DMS79 treated with DMSO at 0.1 percent for 48 hours (cell line): ENCODE data around the gene FOXJ3.
A peak's percentile ranks its signal among the peaks of the same experiment; 100 is the strongest.

Source experiments
- DNase-seq: peaks from one replicate; lab custom pipeline; 2025; lab: John Stamatoyannopoulos, UW

Gene FOXJ3

DNA sequence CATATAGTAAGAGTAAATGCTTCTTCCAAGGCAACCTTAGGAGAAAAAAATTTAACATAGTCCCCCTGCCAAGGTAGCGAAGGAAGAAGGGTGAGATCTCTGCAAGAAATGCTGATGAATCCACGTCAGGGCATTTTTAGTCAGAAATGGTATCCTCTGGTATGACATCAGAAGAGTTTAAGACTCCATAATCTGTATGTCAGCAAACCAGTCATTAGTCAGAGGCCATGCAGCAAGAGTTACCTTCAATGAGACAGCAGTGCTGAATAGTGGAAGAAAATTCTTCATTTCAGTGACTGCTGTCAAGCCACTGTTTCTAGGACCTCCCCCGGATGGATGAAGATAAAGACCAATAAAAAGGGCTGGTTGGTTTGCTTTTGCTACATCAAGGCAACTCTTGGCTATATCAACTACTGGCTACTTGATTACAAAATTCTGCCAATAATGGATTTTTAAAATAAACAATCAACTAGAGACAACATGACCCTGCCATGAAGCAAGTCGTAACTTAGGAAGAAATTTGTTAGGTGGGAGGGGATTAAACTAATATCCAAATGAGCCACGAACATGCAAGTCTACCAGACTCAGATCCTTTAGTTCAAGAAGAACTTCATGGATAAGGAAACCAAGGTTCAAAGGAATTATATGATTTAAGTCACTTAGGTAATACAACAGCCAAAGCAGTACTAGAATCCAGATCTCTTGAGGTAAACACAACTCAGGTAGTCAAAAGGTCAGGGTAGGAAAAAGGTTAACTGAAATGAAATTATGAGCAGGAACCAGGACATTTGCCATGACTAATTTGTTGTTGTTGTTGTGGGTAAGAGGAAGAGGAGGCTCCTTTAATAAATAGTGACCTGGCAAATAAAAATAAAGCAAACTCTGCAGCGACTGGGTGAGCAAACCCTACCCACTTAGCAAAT, 144.8 kb downstream of the FOXJ3 start:
- no peak for DNase-seq

DNA sequence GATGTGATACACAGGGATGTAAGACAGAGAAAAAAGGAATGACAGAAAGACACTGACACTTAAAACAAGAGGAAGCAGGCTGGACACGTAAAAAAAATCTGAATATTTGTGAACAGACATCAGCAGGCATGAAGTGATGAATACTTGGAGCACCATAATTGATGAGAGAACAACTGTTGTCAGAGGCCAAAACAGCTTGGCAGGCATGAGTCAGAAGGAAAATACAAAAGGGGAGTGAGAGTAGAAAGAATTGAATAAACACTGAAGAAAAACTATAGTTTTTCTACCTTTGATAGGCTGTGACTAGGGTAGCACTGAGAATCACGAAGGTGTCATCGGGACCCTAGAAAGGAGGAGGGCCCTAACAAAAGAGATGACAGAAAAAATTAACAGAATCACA, 148.9 kb downstream of the FOXJ3 start:
- DNase-seq: no peak

DNA sequence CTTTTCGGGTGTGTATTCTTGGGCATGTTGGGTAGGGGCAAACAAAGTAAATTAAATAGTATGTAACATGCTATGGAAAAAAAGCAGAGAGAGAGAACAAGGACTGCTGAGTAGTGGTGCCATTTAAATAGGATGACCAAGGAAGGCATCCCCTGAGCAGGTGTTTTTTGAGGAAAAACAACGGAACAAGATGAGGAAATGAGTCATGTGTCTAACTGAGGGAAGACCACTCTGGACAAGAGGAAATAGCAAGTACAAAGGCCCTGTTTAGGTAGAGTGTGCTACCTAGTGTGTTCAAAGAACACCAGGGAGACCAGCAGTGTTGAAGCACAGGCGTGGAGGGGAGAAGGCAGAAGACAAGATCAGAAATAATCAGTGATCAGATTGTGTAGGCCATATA, 150.4 kb downstream of the FOXJ3 start:
- DNase-seq: no peak

DNA sequence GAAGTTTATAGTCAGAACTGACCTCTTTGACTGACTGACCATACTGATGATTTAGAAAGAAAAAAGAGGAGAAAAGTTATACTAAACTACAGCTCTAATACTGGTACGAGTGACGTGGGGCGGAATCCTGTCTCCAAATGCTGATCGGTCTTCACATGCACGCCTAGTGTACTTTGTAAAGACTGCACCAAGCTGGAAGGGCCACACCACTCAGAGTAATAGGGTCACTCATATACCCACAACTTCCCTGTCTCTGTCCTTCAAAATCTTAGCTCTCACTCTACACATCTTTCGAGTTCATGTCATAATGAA, 151.1 kb downstream of the FOXJ3 start:
- no peak for DNase-seq

DNA sequence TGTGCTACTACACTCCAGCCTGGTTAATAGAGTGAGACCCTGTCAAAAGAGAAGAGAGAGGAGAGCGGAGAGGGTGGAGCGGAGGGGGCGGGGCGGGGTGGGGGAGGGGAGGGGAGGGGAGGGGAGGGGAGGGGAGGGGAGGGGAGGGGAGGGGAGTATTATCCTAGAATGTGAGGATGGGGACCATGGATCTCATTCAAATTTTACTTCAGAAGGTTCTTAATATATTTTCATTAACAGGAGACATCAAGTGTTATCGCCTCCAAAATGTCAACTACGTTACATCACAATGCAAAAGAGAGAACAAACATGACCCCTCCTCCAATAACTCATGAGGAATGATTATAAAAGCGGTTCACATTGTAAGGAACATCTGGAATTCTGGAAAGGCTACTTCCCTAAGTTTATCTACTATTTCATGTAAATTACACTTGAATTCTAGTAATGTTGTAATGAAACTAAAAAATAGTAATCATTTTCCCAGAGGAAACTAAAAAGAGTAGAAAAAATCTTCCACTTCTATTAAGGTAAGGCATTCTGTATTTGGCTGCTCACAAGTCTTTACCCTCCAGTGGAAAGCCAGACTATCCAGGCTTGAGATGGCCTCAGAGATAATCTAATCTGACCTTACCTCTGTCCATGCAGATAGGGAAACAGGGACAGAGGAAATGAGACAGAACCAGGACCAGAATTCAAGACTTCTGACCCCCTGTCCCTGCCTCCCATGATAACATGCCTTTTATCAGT, 151.7 kb downstream of the FOXJ3 start:
- no peak for DNase-seq

DNA sequence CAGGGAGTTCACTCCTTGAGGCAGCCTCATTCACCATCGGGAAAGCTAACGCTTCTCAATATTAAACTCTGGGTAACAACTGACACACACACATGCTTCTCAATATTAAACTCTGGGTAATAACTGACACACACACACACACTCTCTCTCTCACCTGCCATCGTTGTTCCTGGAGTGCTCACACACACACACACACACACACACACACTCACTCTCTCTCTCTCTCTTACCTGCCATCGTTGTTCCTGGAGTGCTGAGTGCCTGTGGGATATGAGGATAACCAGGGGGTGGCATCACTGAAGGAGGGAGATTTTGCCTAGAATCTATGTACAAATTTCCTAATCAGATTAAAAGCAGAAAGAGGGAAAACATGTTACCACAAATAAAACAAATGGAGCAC, 153.3 kb downstream of the FOXJ3 start:
- DNase-seq: no peak

DNA sequence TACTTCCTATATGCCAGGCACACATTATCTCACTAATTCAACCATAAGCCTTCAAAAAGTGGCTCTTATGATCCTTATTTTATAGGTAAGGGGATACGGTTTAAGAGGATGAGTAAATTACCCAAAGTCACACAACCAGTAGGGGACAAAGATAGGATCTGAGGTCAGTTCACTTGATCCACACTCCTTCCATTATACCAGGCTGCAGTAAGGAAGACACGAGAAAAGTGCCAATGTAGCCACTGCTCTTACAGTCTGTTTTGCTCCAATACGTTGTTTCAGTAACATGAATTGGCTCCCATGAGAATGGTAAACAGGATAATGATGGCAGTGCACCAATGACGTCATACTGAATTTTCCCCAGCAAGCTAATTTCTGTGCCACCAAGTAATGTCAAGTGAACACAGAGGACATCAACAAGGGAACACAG, 155.1 kb downstream of the FOXJ3 start:
- DNase-seq: peak; percentile 9

DNA sequence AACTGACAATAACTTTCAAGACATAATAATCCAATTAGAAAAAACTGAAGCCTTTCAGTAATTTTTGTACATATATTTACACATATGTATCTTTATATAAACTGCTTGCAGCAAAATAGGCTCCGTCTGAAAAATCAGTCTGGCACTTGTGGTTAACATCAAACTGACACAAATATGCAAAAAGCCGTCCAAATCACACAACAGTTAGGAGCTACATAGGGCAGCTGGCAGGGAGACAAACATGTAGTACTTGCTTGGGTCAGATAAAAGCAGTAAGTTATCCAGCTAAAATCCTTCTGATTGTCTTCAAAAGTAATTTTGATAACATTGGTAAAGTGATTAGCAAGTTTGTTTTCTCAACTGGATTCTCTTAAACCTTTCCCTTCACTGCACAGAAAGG, 155.8 kb downstream of the FOXJ3 start:
- peak; percentile 25 for DNase-seq

DNA sequence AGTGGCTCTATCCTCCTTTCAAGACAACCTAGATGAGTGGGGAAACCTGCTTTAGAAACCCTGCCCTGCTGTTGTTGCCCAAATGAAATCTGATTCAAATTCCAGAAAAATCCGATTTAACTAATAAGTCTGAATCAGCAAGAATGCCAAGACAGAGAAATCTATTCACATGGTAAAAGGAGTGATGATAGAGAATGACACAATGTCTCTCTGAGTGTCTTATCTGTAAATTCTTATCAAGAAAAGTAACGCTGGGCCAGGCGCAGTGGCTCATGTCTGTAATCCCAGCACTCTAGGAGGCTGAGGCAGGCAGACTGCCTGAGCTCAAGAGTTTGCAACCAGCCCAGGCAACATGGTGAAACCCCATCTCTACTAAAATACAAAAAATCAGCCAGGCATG, 156.8 kb downstream of the FOXJ3 start:
- DNase-seq: peak; percentile 55

DNA sequence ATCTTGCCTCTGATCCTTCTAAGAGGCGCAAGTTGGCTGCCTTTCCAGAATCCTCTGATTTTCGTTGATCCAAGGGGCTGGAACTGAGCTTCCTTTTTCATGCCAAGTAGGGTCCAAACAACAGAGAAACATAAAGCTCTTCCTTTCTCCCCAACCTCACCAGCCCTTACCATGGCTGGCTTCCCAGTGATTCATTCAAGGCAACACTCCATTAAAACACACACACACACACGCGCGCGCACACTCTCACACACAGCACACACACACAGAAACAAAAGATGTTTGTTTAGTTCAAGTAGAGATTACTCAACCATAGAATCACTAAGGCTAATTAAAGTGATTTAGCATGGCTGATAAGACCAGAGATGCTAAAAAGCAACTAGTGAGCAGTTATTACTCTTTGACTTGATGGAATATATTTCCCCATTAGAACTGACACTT, 157.5 kb downstream of the FOXJ3 start:
- peak; percentile 93 for DNase-seq

DNA sequence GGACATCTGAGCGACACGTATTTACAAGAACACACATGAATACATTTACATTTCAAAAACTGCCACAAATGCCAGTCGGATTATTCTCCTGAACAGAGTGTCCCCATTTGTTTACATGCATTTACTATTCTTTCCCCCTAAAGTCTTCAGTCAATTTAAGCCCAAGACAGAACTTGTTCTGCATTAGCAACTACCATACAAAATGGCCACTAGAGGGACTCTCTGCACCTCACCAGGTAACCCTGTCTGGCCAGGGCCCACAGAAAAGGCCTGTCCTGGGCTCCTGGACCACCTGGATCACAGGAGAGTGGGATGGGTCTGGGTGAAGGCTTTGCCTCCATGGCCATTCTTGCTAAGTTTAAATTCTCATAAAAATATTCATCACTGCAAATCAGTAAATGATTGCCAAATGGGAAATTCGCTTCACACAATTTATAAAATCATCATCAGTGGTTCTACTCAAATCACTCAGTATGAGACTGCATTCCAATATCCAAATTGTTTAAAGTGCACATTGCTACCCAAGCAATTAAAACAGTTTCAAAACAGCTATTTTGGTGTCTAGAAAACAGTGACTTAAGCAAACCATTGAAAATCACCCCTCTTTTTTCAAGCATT, 158.0 kb downstream of the FOXJ3 start:
- peak; percentile 62 for DNase-seq

DNA sequence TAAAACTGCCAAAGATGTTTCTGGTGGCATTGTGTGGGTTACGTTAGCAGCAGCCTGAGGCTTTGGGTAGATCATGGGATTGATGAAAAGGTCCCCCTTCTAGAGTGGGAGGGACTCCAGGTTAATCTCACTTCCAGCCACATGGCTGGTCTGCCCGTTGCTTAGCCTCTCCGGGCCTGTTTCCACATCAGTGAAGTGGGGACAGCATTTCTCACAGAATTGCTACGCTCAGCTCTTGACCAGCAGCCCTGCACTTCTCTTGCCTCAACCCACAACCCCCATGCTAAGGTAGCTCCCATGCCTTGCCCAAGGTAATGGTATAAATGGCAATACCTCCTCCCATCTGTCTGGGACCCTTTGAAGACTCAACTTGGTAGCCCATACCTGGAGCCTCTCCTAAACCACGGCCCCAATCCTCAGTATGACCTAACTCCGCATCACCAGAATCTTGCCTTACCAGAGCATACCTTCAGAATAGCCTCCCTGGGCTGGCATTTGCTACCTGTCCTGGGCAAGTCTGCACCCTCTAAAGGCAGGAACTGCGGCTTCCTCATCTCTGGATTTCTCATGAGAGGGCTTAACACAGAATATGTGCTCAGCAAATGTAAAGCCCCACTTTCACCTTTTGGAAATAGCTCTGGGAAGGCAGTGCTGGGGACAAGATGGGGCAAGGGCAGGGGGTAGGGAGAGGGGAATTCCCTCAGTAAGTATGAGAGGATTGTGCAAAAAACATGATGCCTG, 159.6 kb downstream of the FOXJ3 start:
- DNase-seq: no peak

DNA sequence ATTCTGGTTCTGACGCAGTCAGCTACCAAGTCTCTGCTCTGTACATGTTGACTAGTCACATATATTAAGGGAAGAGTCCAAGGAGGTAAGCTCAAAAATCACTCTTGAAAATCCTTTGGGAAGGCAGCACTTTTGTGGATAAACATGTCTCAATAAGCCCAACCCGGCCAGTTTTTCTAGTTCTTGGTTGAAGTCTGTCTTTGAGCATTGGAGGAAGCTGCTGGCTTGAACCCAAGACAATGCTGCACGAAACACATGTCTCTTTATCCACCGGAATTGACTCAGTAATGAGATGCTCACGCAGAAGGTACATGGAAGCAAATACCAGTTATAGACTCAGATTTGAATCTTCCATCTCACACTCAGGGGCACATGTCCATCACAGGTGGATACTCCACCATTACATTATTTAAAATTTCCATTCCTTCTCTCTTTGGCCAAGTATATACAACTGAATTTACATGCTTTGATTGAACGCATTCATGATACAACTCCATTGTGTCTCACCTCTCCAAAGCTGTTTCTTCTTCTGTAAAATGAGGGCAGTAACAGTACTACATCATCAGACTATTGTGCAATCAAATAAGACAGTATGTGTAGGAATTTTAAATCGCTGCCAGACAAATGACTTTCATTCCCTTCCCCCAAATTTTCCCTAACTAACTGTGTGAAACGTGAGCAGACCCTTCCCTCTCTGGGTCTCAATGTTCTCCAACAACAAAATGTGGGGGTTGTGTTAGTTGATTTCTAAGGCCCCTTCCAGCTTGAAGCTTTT, 160.9 kb downstream of the FOXJ3 start:
- DNase-seq: no peak

DNA sequence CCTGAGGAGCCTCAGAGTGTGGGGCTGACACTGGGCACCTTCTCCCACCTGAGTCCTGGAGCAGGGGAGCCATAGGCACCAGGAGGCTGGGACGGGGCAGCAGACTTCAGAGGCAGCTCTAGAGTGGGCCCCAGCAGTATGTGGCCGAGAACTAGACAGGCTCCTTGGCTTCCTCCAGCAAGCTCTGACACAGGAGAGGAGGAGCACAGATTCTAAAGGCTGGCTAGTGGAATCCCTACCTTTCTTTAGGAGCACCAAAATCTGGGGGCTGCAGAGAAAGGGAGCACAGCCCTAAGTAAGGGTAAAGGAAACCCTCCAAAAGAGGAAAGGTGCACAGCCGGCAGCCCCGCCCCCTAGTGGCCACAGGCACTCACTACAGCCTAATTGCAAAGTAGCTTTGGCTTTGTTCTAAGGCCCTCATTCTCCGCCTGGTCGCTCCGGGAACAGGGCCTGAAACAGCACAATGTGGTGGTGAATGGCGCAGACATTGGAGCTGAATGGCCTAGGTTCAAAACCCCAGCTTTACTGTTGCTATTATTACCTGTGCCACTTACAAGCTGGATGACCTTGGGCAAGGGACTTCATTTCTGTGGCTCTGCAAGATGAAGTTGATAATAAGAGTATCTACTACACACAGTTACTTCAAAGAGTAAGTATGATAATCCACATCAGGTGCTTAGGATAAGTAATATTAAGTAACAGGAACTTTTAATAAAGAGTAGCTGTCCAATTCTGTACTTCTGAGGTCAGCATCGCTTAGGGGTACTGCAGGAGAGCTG, 161.7 kb downstream of the FOXJ3 start:
- peak; percentile 49 for DNase-seq

DNA sequence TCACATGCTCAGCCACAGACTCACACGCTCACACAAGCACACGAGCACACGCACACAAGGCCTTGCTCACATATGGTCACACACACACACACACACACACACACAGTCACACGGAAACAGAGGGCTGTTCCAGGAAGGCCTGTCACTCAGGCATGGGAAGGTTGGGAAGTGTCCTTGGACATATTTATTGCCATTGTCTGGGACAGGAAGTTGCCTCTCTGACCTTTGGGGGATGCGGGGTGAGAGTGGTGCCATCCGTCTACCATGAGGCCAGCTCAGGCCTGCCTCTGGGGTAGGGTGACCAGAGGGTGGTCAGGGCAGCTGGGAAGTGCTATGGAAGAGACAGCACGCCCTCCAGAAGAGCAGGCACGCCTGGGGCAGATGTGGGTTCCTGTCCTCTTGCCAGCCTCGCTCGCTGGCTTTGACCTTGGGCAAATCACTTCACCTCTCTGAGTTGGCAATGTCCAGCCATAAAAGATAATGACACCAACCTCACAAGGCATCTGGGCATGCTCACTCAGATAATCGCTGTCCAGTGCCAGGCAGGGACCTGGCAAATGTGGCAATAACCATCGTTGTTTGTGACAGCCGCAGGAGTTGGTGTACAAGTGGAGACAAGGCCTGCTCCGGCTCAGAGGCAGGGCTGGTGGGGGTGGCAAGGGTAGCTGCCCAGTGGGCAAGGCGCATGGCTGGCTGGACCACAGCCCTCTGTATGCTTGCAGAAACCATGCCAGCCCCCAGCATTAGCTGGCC, 162.5 kb downstream of the FOXJ3 start:
- DNase-seq: no peak

DNA sequence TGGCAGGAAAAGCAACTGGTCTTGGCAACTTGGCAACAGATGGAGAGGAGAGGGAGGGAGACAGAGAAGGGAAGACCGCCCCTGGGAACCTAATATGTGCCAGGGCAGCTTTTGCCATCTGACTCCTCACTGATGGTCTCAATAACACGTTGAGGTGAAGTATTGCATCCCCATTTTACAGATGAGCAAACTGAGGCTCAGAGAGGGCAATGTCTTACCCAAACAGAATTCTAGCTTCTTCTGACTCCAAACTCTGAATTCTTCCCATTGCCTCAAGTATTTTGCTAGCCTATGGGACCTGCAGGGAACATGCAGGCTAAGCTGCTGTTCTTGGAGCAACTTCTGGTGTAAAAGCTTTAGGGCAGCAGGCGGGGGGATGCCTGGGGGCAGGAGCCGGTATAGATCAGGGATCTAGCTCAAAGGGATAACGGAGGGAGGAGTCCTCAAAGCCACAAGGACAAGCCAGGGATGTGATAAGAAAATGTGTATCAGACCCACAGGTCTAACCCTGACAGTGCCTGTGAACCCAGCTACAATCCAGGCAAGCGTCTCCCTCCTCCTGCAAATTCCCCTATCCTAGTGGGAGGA, 163.3 kb downstream of the FOXJ3 start:
- DNase-seq: no peak

DNA sequence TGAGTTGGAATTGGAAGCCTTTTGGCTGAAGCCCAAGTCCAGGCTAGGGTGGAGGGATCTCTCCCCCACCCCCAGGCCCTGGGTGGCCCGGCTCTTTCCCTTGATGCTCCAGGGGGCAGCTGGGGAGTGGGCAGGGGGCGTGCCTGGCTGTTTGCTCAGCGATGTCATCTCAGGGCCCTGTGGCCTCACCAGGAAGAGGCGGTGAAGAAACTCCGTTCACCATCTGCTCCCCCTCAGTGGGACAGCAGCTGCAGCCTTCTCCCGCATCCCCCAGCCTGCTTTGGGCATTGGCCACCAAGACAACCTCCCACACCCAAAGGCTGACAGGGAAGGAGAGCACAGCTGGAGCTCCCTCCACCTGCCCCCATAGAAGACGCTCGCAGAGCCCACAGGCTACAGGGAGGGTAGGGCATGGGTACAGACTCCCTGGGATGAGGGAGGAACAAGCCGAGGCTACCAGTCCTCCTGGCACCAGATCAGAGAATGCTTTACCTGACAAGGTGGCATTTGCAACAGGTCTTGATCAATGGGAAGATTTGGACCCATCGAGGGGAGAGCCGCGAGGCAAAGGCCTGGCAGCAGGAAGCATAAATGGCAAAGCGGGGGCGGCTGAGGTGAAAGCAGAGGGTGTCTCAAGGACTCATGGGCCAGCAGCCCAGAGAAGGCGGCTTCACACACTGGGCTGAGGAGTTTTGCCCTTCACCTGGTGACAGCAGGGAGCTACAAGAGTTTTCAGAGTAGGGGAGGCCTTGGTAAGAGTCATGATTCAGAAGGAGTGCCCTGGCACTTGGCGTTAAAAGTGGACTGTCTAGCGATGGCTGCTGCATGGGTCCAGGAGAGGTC, 164.0 kb downstream of the FOXJ3 start:
- peak; percentile 26 for DNase-seq

DNA sequence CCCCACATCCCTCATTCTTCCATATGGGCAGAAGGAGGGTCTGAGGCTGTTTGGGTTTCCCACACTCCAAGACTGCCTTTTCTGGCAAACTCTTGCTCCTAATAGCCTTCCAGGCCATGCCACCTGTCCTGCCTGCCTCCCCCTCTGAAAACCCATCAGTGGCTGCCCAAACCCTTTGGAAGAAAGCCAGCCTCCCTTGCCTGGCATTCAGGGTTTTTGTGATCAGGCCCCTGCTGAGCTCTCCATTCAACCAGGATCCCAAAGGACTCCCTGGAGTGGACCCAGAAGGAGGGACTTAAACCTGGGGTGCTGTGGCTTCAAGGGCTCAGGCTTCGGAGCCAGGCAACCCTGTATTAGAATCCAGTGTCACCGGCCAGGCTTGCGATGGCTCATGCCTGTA, 166.3 kb downstream of the FOXJ3 start:
- peak; percentile 42 for DNase-seq

DNA sequence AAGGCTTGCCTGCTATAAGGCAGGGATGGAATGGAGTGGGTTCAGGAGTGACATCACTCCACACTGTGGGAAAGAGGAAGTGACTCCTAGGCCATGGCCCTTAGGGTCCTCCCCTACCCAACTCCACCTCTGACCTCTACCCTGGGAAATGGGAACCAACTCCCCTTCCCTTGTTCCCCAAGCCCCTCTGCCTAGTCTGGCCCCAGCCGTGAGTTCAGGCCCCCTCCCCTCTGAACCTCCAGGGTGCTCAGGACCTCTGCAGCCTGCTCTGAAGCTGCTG, 166.7 kb downstream of the FOXJ3 start:
- no peak for DNase-seq
